ENCODE results near the gene LONRF2. TPM values are rescaled to one million over a fixed set of nuclear protein-coding genes. Genes with fewer than 3 reads are reported as not detected.

The LONRF2 gene
- total and polyA plus RNA-seq, 8 donors = 2.5 to 4.6 (median 3.4) TPM

GRCh38 chr2:100257939-100258338, 64.4 kb downstream of the LONRF2 start:
- ATAC-seq = no peak
- H3K27ac ChIP-seq = no peak overlapping the region
- H3K9me3 ChIP-seq = no peaks in the 10 kb centered on the region
- H3K4me1 ChIP-seq = peaks cover 0 to 7% of the 10 kb centered on the region in 2 donors
- TF ChIP-seq CTCF (IDR thresholded peaks at IDR 0.05) = no peak
- intact Hi-C loops (cut with DNase I) = no loop called here
- DNase-seq = no peak
- H3K27me3 ChIP-seq = no peaks in the 10 kb centered on the region
- H3K4me3 ChIP-seq = no peak overlapping the region
- H3K36me3 ChIP-seq = no peaks in the 10 kb centered on the region

GRCh38 chr2:100256849-100257248, 65.5 kb downstream of the LONRF2 start:
- Histone ChIP-seq H3K9me3 (no peaks in the 10 kb centered on the region), H3K36me3 (no peaks in the 10 kb centered on the region), H3K4me3 (no peak overlapping the region), H3K4me1 (no peaks in the 10 kb centered on the region), H3K27me3 (no peaks in the 10 kb centered on the region), H3K27ac (no peak overlapping the region)
- DNase-seq (no peak), ATAC-seq (no peak)
- TF ChIP-seq CTCF (IDR thresholded peaks at IDR 0.05) = no peak
- intact Hi-C loops (cut with DNase I) = no loop called here

DNA sequence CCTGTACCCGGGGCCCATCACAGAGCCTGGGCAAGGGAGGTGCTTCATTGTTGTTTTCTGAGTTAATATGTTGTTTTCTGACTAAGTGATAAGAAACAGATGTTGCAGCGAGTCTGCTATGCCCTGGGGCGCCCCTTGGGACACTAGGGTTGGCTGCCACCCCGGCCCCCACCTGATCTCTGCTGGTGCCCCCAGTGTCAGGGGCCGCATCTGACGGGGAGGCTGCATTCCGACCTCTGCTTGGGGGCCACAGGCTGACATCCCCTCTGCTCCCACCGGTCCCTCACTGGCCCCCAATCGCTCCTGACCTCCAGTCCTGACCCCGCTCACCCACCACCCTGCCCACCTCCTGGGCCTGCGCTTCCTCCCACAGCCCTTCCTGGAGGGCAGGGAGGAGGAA, 65.9 kb downstream of the LONRF2 start:
- ATAC-seq (no peak), DNase-seq (no peak)
- H3K36me3 ChIP-seq = no peaks in the 10 kb centered on the region
- H3K9me3 ChIP-seq = no peaks in the 10 kb centered on the region
- intact Hi-C loops (cut with DNase I) = no loop called here
- no peaks in the 10 kb centered on the region for H3K4me1 ChIP-seq
- no peak overlapping the region for H3K27ac ChIP-seq
- no peaks in the 10 kb centered on the region for H3K27me3 ChIP-seq
- H3K4me3 ChIP-seq = no peak overlapping the region
- no peak for TF ChIP-seq CTCF (IDR thresholded peaks at IDR 0.05)

DNA sequence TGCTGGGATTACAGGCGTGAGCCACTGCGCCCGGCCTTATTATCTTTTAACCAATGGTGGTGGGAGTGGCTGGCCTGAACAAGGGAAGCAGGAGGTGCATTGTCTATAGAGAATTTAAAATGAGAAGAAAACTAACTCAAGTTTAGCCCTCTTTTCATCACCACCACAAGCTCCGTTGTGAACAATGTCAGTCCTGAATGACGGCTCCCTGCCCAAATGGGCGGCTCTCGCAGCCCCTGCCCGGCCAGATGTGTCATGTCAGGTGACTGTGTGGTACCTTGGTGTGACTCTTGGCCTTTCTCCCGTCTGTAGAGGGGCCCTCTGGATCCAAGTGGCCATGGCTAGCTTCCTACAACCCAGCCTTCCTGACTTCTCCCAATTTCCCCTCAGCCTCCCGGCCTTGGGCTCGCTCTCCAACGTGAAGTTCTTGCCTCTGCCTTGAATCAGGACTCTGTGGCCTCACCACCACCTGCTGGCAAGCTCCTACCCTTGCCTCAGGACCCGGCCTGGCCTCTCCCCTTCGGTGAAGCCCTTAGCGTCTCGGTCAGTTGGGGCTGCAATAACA, 67.6 kb downstream of the LONRF2 start:
- no peak overlapping the region for H3K27ac ChIP-seq
- DNase-seq (no peak), ATAC-seq (no peak)
- no peaks in the 10 kb centered on the region for H3K27me3 ChIP-seq
- H3K4me1 ChIP-seq = no peaks in the 10 kb centered on the region
- intact Hi-C loops (cut with DNase I) = no loop called here
- H3K9me3 ChIP-seq = no peaks in the 10 kb centered on the region
- H3K36me3 ChIP-seq = no peaks in the 10 kb centered on the region
- no peak for TF ChIP-seq CTCF (IDR thresholded peaks at IDR 0.05)
- no peak overlapping the region for H3K4me3 ChIP-seq

GRCh38 chr2:100253786-100254185, 68.5 kb downstream of the LONRF2 start:
- intact Hi-C loops (cut with DNase I) = no loop called here
- Histone ChIP-seq H3K4me3 (no peak overlapping the region), H3K4me1 (no peaks in the 10 kb centered on the region), H3K27ac (no peak overlapping the region), H3K36me3 (no peaks in the 10 kb centered on the region), H3K9me3 (no peaks in the 10 kb centered on the region), H3K27me3 (no peaks in the 10 kb centered on the region)
- TF ChIP-seq CTCF (IDR thresholded peaks at IDR 0.05) = no peak
- no peak for DNase-seq
- no peak for ATAC-seq

Measured in left lung (tissue), 10 donors.